H9 (cell line): ENCODE measurements around the gene AHNAK. TPM values are rescaled to one million over a fixed set of nuclear protein-coding genes. Genes with fewer than 3 reads are reported as not detected.

Experiments used
- DNase-seq: peaks from one replicate; pipeline ENCODE4 v3.0.0-alpha.2; 2017
- H2AFZ ChIP-seq: one replicate; pipeline ENCODE4 v1.6.1; 2013; ENCODE audit warnings: mild to moderate bottlenecking, low read length, control low read depth, moderate library complexity
- H2AK5ac ChIP-seq: 2 replicates; pipeline ENCODE4 v1.6.1; 2013; ENCODE audit warnings: low read length, control low read depth, mixed read lengths; ENCODE audit not compliant: insufficient read length
- H2BK120ac ChIP-seq: one replicate; pipeline ENCODE4 v1.6.1; 2013; ENCODE audit warnings: low read depth, mild to moderate bottlenecking, low read length, control low read depth, inconsistent platforms; ENCODE audit not compliant: poor library complexity, severe bottlenecking
- H2BK12ac ChIP-seq: 2 replicates; pipeline ENCODE4 v1.6.1; 2013; ENCODE audit warnings: low read length, control low read depth, mixed read lengths, low read depth; ENCODE audit not compliant: insufficient read length
- H2BK15ac ChIP-seq: 2 replicates; pipeline ENCODE4 v1.6.1; 2013; ENCODE audit warnings: low read depth, low read length, control low read depth
- H2BK20ac ChIP-seq: one replicate; pipeline ENCODE4 v1.6.1; 2013; ENCODE audit warnings: low read depth, mild to moderate bottlenecking, low read length, control low read depth, inconsistent platforms; ENCODE audit not compliant: poor library complexity, severe bottlenecking
- H2BK5ac ChIP-seq: 2 replicates; pipeline ENCODE4 v1.6.1; 2013; ENCODE audit warnings: low read length, control low read depth, mixed read lengths; ENCODE audit not compliant: insufficient read length
- H3K14ac ChIP-seq: 2 replicates; pipeline ENCODE4 v1.6.1; 2013; ENCODE audit warnings: low read length, control low read depth; ENCODE audit not compliant: insufficient read depth
- H3K18ac ChIP-seq: 2 replicates; pipeline ENCODE4 v1.6.1; 2013; ENCODE audit warnings: low read depth, mild to moderate bottlenecking, mixed read lengths, low read length, control low read depth; ENCODE audit not compliant: insufficient read length
- H3K23ac ChIP-seq: 2 replicates; pipeline ENCODE4 v1.6.1; 2013; ENCODE audit warnings: low read length, control low read depth, mixed read lengths, low read depth; ENCODE audit not compliant: insufficient read length
- H3K23me2 ChIP-seq: 2 replicates; pipeline ENCODE4 v1.6.1; 2013; ENCODE audit warnings: low read depth, mild to moderate bottlenecking, mixed read lengths, low read length, control low read depth; ENCODE audit not compliant: insufficient read length, poor library complexity, severe bottlenecking
- H3K27ac ChIP-seq: 2 replicates; pipeline ENCODE4 v1.5.1; 2013; ENCODE audit warnings: low read length, control low read depth, mixed read lengths, low read depth; ENCODE audit not compliant: insufficient read length
- H3K27me3 ChIP-seq: 2 replicates; pipeline ENCODE4 v1.6.1; 2013; ENCODE audit warnings: low read length, control low read depth, inconsistent platforms; ENCODE audit not compliant: insufficient read depth
- H3K4ac ChIP-seq: 2 replicates; pipeline ENCODE4 v1.6.1; 2013; ENCODE audit warnings: low read depth, mild to moderate bottlenecking, control low read depth, inconsistent platforms, low read length, moderate library complexity
- H3K4me1 ChIP-seq: 2 replicates; pipeline ENCODE4 v1.6.1; 2013; ENCODE audit warnings: low read length, control low read depth, inconsistent platforms; ENCODE audit not compliant: insufficient read depth
- H3K4me2 ChIP-seq: 2 replicates; pipeline ENCODE4 v1.6.1; 2013; ENCODE audit warnings: low read length, control low read depth, mixed read lengths; ENCODE audit not compliant: insufficient read length, insufficient read depth
- H3K56ac ChIP-seq: 2 replicates; pipeline ENCODE4 v1.6.1; 2013; ENCODE audit warnings: low read depth, mild to moderate bottlenecking, mixed read lengths, low read length, control low read depth; ENCODE audit not compliant: insufficient read length
- H3K79me1 ChIP-seq: 2 replicates; pipeline ENCODE4 v1.6.1; 2013; ENCODE audit warnings: low read depth, mild to moderate bottlenecking, moderate library complexity, low read length, control low read depth, inconsistent platforms; ENCODE audit not compliant: insufficient read depth, poor library complexity, severe bottlenecking
- H3K79me2 ChIP-seq: 2 replicates; pipeline ENCODE4 v1.6.1; 2013; ENCODE audit warnings: low read length, control low read depth, inconsistent platforms; ENCODE audit not compliant: insufficient read depth
- H3K9ac ChIP-seq: 2 replicates; pipeline ENCODE4 v1.6.1; 2013; ENCODE audit warnings: low read length, control low read depth, mixed read lengths; ENCODE audit not compliant: insufficient read length; ENCODE audit errors: extremely low read depth
- H3K9me3 ChIP-seq: one replicate; pipeline ENCODE4 v1.6.1; 2013; ENCODE audit warnings: low read depth, low read length, inconsistent platforms; ENCODE audit not compliant: control insufficient read depth
- H3T11ph ChIP-seq: one replicate; pipeline ENCODE4 v1.6.1; 2013; ENCODE audit warnings: mild to moderate bottlenecking, low read length, control low read depth, inconsistent platforms
- H4K20me1 ChIP-seq: one replicate; pipeline ENCODE4 v1.6.1; 2013; ENCODE audit not compliant: control insufficient read depth, insufficient read length, insufficient read depth
- H4K5ac ChIP-seq: 2 replicates; pipeline ENCODE4 v1.6.1; 2013; ENCODE audit warnings: low read depth, mild to moderate bottlenecking, mixed read lengths, low read length, control low read depth; ENCODE audit not compliant: insufficient read length
- H4K8ac ChIP-seq: replicated peaks from 2 replicates; pipeline ENCODE4 v1.6.1; 2013; ENCODE audit warnings: low read length, control low read depth, mixed read lengths, low read depth; ENCODE audit not compliant: insufficient read length
- H4K91ac ChIP-seq: 2 replicates; pipeline ENCODE4 v1.6.1; 2013; ENCODE audit warnings: low read depth, mild to moderate bottlenecking, moderate library complexity, mixed read lengths, low read length, control low read depth; ENCODE audit not compliant: insufficient read length
- H3K27ac Mint-ChIP-seq, 3 experiments: 2 replicates in 2 of 3; 3 replicates in 1 of 3; pipeline ENCODE4 v1.8.0; 2020 to 2021; ENCODE audit warnings: mixed read lengths in 3 of 3, mild to moderate bottlenecking in 1 of 3, moderate library complexity in 1 of 3
- H3K27me3 Mint-ChIP-seq: 2 replicates; pipeline ENCODE4 v1.8.0; 2021; ENCODE audit warnings: low read depth, mild to moderate bottlenecking, moderate library complexity, mixed read lengths
- H3K36me3 Mint-ChIP-seq, 3 experiments: 2 replicates in 2 of 3; 3 replicates in 1 of 3; pipeline ENCODE4 v1.8.0; 2020 to 2021; ENCODE audit warnings: low read depth in 3 of 3, mixed read lengths in 3 of 3; ENCODE audit not compliant: insufficient read depth in 1 of 3
- H3K4me1 Mint-ChIP-seq, 2 experiments: 2 replicates each; pipeline ENCODE4 v1.8.0; 2020; ENCODE audit warnings: mixed read lengths in 2 of 2
- H3K4me3 Mint-ChIP-seq, 2 experiments: 2 replicates in 1 of 2; 3 replicates in 1 of 2; pipeline ENCODE4 v1.8.0; 2020 to 2021; ENCODE audit warnings: mild to moderate bottlenecking in 2 of 2, mixed read lengths in 2 of 2, moderate library complexity in 1 of 2
- H3K9me3 Mint-ChIP-seq, 2 experiments: 2 replicates in 1 of 2; 3 replicates in 1 of 2; pipeline ENCODE4 v1.8.0; 2020; ENCODE audit warnings: mild to moderate bottlenecking in 2 of 2, mixed read lengths in 2 of 2, moderate library complexity in 1 of 2
- WGBS: extraction: QIAGEN DNeasy Blood & Tissue Kit; methylation state at CpG from one replicate; pipeline ENCODE4 v1.1.7; 2013; ENCODE audit warnings: missing lambda C conversion rate, low lambda C conversion rate, mixed read lengths; ENCODE audit not compliant: insufficient read length; ENCODE audit errors: extremely low coverage; 5-methylcytosine and 5-hydroxymethylcytosine counted together
- total RNA-seq: library from RNA; stranded (reverse); gene quantifications from 2 replicates; pipeline ENCODE4 v1.2.1, GENCODE V29; 2021
- TF ChIP-seq, protein P1 (sequence below): fragments of 200-600 bp; sonication (generic); conservative IDR thresholded peaks from 3 replicates; pipeline ENCODE4 v1.8.0; 2021; ENCODE audit warnings: antibody characterized with exemption, mild to moderate bottlenecking

Gene AHNAK
- total RNA-seq, 1 experiment from 2014 or later = 15.2 TPM

DNA sequence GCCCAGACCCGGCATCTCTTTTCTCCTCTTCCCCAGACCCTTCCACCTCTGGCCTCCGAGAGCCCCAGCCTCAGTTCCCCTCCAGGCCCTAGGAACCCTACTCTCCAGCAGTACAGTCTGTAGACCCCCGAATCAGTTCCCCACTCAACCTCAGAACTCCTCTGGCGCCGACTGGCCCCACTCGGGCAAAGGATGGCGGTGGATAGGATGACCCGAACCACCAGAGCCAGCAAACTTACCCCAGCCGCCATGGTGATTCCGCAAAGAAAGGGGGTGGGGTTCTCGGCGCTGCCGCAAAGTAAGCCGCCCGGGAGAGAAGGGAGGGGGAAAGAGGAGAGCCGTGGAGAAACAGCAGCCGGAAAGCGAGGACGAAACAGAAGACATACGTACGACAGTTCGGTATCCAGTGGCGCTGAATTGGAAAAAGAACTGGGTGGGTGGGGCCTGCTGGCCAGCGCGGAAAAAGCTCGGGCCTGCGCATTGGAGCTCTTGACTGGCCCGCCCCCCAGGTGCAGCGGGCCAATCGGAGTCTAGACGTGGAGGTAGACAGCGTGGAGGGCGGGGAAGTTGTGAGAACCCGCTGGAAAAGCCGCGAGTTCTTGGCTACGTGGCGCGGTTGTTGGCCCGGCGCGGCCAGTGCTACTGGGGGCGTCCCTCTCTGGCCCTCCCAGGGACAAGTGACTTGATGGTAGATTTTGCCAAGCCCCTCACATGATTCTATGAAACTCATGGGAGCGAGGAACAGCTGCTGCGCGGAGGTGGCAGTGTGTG lies 27.2 kb upstream of the AHNAK start, which contains the start of gene EEF1G:
TSS of gene EEF1G (minus strand) at position 300 of the 771 bp plus-strand sequence. CDS start at position 251, 49 bp downstream.
- DNase-seq = peak; percentile 100
- Histone ChIP-seq H3K18ac (peak within 1 kb of the TSS; percentile 66), H4K8ac (no peak within 1 kb of the TSS), H3K4me2 (peak within 1 kb of the TSS; percentile 98), H4K5ac (no peak within 1 kb of the TSS), H2BK120ac (no peak within 1 kb of the TSS), H3K23me2 (peaks cover 13% of the 10 kb centered on the region), H3K9ac (peak within 1 kb of the TSS; percentile 92), H2AK5ac (no peak within 1 kb of the TSS), H4K91ac (no peak within 1 kb of the TSS), H3K56ac (no peak within 1 kb of the TSS), H3T11ph (no peak within 1 kb of the TSS), H3K79me1 (peaks cover 8% of the 10 kb centered on the region), H3K27me3 (no peaks in the 10 kb centered on the region), H2BK20ac (no peak within 1 kb of the TSS), H3K23ac (no peak within 1 kb of the TSS), H2AFZ (no peak within 1 kb of the TSS), H2BK15ac (no peak within 1 kb of the TSS), H2BK5ac (peak within 1 kb of the TSS; percentile 74), H3K79me2 (peaks cover 12% of the 10 kb centered on the region; the same call in 1 of the 2 replicates), H3K4me1 (no peaks in the 10 kb centered on the region), H3K9me3 (no peaks in the 10 kb centered on the region), H4K20me1 (no peaks in the 10 kb centered on the region), H3K4ac (no peak within 1 kb of the TSS), H2BK12ac (no peak within 1 kb of the TSS), H3K27ac (no peak within 1 kb of the TSS), H3K14ac (peak within 1 kb of the TSS; percentile 86)
- peak within 1 kb of the TSS; percentile 95 to 99 (median 99) for H3K27ac Mint-ChIP-seq
- H3K4me1 Mint-ChIP-seq = peaks cover 38 to 39% of the 10 kb centered on the region in 2 experiments
- H3K36me3 Mint-ChIP-seq = peaks cover 44 to 81% (median 73%) of the 10 kb centered on the region in 3 experiments
- H3K4me3 Mint-ChIP-seq = peak within 1 kb of the TSS; percentile 99 to 100
- WGBS = no CpG with 5 or more reads among the region's 46 CpGs
- H3K9me3 Mint-ChIP-seq = no peaks in the 10 kb centered on the region
- no peaks in the 10 kb centered on the region for H3K27me3 Mint-ChIP-seq
- TF ChIP-seq, protein P1, sequence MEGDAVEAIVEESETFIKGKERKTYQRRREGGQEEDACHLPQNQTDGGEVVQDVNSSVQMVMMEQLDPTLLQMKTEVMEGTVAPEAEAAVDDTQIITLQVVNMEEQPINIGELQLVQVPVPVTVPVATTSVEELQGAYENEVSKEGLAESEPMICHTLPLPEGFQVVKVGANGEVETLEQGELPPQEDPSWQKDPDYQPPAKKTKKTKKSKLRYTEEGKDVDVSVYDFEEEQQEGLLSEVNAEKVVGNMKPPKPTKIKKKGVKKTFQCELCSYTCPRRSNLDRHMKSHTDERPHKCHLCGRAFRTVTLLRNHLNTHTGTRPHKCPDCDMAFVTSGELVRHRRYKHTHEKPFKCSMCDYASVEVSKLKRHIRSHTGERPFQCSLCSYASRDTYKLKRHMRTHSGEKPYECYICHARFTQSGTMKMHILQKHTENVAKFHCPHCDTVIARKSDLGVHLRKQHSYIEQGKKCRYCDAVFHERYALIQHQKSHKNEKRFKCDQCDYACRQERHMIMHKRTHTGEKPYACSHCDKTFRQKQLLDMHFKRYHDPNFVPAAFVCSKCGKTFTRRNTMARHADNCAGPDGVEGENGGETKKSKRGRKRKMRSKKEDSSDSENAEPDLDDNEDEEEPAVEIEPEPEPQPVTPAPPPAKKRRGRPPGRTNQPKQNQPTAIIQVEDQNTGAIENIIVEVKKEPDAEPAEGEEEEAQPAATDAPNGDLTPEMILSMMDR = no peak
